Ishikawa (cell line): ENCODE measurements around the gene PHIP.

Experiments
- CEBPB ChIP-seq: IDR thresholded peaks from 2 replicates; pipeline ENCODE4 v1.6.1; 2012
- EP300 ChIP-seq: IDR thresholded peaks from 2 replicates; pipeline ENCODE4 v1.6.1; 2012; ENCODE audit warnings: borderline replicate concordance
- TCF12 ChIP-seq: IDR thresholded peaks from 2 replicates; pipeline ENCODE4 v1.6.1; 2012; ENCODE audit warnings: low read depth
- TF ChIP-seq, protein P1 (sequence below): IDR thresholded peaks from 2 replicates; pipeline ENCODE4 v1.6.1; 2012
- TF ChIP-seq, protein P2 (sequence below): IDR thresholded peaks from 2 replicates; pipeline ENCODE4 v1.6.1; 2012; ENCODE audit warnings: low read depth, mild to moderate bottlenecking

DNA sequence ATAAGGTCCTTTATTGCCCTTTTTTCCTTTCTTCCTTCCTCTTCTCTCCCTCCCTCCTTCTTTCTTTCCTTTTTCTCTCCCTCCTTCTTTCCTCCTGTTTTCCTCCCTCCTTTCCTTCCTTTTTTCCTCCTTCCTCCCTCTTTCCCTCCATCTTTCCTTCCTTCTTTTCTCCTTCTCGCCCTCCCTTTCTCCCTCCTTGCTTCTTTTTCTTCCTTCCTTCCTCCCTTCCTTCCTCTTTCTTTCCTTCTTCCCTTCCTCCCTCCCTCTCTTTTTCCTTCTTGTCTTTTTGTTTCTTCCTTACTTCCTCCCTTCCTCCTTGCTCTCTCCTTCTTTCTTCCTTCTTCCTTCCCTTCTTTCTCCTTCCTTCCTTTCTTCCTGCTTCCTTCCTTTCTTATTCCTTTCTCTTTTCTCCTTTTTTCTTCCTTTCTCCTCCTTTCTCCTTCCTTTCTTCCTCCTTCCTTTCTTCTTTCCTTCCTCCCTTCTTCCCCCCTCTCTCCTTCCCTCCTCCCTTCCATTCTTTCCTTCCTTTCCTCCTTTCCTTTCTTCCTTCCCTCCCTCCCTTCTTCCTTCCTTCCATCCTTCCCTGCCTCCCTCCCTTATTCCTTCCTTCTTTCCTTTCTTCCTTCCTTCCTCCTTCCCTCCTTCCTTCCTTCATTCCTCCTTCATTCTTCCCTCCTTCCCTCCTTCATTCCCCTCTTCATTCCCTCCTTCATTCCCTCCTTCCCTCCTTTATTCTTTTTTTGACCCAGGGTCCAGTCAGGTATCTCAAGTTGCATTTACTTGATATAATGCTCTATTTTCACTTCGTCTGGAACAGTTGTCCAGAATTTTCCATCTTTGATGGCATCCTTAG lies 11.7 kb upstream of the PHIP start:
- TF ChIP-seq CEBPB: no peak
- TF ChIP-seq, protein P1, sequence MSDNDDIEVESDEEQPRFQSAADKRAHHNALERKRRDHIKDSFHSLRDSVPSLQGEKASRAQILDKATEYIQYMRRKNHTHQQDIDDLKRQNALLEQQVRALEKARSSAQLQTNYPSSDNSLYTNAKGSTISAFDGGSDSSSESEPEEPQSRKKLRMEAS: no peak
- TF ChIP-seq EP300: no peak
- TF ChIP-seq, protein P2, sequence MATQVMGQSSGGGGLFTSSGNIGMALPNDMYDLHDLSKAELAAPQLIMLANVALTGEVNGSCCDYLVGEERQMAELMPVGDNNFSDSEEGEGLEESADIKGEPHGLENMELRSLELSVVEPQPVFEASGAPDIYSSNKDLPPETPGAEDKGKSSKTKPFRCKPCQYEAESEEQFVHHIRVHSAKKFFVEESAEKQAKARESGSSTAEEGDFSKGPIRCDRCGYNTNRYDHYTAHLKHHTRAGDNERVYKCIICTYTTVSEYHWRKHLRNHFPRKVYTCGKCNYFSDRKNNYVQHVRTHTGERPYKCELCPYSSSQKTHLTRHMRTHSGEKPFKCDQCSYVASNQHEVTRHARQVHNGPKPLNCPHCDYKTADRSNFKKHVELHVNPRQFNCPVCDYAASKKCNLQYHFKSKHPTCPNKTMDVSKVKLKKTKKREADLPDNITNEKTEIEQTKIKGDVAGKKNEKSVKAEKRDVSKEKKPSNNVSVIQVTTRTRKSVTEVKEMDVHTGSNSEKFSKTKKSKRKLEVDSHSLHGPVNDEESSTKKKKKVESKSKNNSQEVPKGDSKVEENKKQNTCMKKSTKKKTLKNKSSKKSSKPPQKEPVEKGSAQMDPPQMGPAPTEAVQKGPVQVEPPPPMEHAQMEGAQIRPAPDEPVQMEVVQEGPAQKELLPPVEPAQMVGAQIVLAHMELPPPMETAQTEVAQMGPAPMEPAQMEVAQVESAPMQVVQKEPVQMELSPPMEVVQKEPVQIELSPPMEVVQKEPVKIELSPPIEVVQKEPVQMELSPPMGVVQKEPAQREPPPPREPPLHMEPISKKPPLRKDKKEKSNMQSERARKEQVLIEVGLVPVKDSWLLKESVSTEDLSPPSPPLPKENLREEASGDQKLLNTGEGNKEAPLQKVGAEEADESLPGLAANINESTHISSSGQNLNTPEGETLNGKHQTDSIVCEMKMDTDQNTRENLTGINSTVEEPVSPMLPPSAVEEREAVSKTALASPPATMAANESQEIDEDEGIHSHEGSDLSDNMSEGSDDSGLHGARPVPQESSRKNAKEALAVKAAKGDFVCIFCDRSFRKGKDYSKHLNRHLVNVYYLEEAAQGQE: no peak
- no peak for TF ChIP-seq TCF12
